Muscle of leg (tissue), 11 donors: ENCODE data around the gene CA10. TPM values are rescaled to one million over a fixed set of nuclear protein-coding genes. Genes with fewer than 3 reads are reported as not detected.

ENCODE experiments used
- DNase-seq: peaks from one replicate; pipeline ENCODE4 v3.0.0; 2013
- H3K27ac ChIP-seq: one replicate; pipeline ENCODE4 v1.5.1; 2013; ENCODE audit warnings: mild to moderate bottlenecking, low read length, control low read depth
- H3K27me3 ChIP-seq: one replicate; pipeline ENCODE4 v1.6.1; 2013; ENCODE audit warnings: low read length; ENCODE audit not compliant: control insufficient read depth, insufficient read depth
- H3K36me3 ChIP-seq: one replicate; pipeline ENCODE4 v1.6.1; 2013; ENCODE audit warnings: low read length; ENCODE audit not compliant: control insufficient read depth, insufficient read depth
- H3K4me1 ChIP-seq: one replicate; pipeline ENCODE4 v1.6.1; 2013; ENCODE audit warnings: low read length; ENCODE audit not compliant: control insufficient read depth, insufficient read depth
- H3K4me3 ChIP-seq: one replicate; pipeline ENCODE4 v1.5.1; 2013; ENCODE audit warnings: low read length, control low read depth
- H3K9me3 ChIP-seq: replicated peaks from 2 replicates; pipeline ENCODE4 v1.6.1; 2013; ENCODE audit warnings: low read depth, low read length; ENCODE audit not compliant: control insufficient read depth
- WGBS: methylation state at CpG from one replicate; pipeline ENCODE4 v1.1.5; 2013; ENCODE audit warnings: missing lambda C conversion rate; ENCODE audit not compliant: insufficient coverage; 5-methylcytosine and 5-hydroxymethylcytosine counted together
- polyA plus RNA-seq, 8 donors: library from polyadenylated mRNA; unstranded; fragments of 120-200 nt; gene quantifications; one replicate each; pipeline versions ENCODE4 v1.2.1 to v1.2.3, GENCODE V29; 2013; ENCODE audit warnings: inconsistent platforms in 1 of 8, low replicate concordance in 1 of 8; ENCODE audit not compliant: insufficient read length in 8 of 8, insufficient read depth in 1 of 8
- total RNA-seq: library from RNA; stranded (reverse); fragments of 120-200 nt; gene quantifications from one replicate; pipeline ENCODE4 v1.2.4, GENCODE V29; 2013

CA10 gene
- total and polyA plus RNA-seq, 9 donors: 1.4 to 6.9 (median 3.3) TPM

DNA sequence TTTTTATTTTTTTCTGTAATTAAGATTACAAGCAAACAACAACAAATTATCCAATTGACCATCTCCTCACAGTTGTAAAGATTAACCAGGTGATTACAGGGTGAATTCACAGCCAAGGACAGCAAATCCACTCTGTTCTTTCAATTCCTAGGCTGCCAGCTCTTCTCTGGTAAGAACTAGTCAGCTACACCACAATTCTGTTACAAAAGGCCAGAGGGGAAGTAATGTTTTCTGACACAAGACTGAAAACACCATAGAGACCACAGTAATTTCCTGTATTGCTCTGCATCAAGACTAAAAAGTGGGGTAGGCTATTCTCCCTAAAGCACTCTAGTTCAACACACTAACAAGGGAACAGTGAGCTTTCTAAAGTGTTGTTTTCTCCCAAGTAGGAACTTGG is 10.6 kb downstream of the CA10 start:
- H3K4me3 ChIP-seq: no peak overlapping the region
- H3K27ac ChIP-seq: no peak overlapping the region
- no peaks in the 10 kb centered on the region for H3K27me3 ChIP-seq
- no peaks in the 10 kb centered on the region for H3K9me3 ChIP-seq
- no peaks in the 10 kb centered on the region for H3K4me1 ChIP-seq
- no peaks in the 10 kb centered on the region for H3K36me3 ChIP-seq
- DNase-seq: peak; percentile 30

DNA sequence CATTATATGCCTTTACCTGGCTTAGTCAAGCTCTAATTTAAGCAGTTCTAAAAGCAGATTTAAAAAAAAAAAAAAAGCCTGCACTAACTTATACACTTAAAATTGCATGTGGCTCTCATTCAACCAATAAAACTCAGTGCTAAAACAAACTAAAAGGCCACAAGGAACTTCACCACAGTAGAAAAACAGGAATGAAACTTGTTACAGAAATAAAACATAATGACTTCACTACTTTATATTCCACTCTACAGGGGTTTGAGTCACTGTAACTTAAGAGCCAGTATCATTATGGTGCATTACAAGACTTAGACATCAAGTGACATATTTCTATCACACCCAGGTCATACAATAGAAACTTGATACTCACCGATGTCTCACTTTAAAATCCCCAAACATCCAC is 11.1 kb downstream of the CA10 start:
- H3K36me3 ChIP-seq: no peaks in the 10 kb centered on the region
- H3K9me3 ChIP-seq: no peaks in the 10 kb centered on the region
- no peak for DNase-seq
- H3K4me3 ChIP-seq: no peak overlapping the region
- no CpG with 5 or more reads among the region's 1 CpG for WGBS
- no peaks in the 10 kb centered on the region for H3K4me1 ChIP-seq
- no peaks in the 10 kb centered on the region for H3K27me3 ChIP-seq
- no peak overlapping the region for H3K27ac ChIP-seq

DNA sequence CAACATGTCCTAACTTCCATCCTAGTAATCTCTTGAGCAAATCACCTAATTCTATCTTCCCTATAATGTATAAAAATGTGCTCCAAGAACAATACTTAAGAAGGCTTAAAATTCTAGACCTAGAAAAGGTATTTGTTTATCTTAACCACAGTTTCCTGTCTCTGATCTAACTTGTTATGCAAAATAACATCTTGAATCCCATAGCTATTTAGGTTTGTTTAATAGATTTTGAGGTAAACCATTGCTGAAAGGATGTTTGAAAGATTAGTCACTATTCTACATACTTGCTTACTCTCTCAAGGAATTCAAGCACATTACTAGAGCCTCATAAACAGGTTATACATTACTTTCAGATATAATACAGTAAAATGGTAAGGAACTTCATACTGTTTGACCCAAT is 13.0 kb downstream of the CA10 start:
- Histone ChIP-seq H3K4me1 (no peaks in the 10 kb centered on the region), H3K4me3 (no peak overlapping the region), H3K36me3 (no peaks in the 10 kb centered on the region), H3K9me3 (no peaks in the 10 kb centered on the region), H3K27ac (no peak overlapping the region), H3K27me3 (no peaks in the 10 kb centered on the region)
- DNase-seq: no peak

DNA sequence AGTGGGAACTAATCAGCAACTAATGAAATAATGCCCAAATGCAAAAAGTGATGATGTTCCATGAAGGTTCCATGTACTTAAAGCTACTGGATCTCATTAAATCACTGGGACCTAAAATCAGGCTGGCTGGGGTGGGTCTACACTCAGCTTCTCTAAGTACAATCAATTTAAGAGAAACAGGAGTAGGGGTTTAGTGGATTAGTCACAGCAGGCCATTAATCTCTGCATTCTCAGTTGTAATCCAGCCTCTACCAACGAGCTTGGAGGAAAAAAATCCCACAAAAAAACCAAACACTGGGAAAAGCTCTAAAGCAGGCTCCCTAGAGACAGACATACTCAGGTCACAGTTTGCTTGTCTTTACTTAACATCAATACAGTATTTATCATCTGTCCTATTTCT is 15.0 kb downstream of the CA10 start:
- H3K4me1 ChIP-seq: no peaks in the 10 kb centered on the region
- H3K4me3 ChIP-seq: no peak overlapping the region
- H3K36me3 ChIP-seq: no peaks in the 10 kb centered on the region
- H3K27me3 ChIP-seq: no peaks in the 10 kb centered on the region
- no CpG with 5 or more reads among the region's 1 CpG for WGBS
- H3K27ac ChIP-seq: no peak overlapping the region
- no peak for DNase-seq
- H3K9me3 ChIP-seq: no peaks in the 10 kb centered on the region

DNA sequence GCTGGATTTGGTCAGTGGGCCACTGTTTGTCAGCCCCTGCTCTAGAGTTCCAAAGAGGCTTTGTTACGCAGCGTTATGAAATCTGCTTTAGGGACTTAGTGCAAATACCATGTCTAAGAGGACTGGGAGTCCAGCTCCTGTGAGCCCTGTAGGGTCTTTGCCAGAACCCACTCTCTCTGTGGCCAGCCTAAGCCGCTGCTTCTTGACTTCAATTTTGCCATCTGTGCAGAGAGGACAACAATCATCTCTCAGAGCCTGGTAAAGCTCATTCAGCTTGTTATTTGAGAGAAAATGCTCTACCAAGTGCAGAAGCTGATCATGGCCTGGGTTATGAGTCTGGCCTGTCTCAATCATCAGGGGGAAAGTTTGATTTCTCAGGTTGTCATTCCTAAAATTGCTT is 17.9 kb downstream of the CA10 start:
- H3K36me3 ChIP-seq: no peaks in the 10 kb centered on the region
- H3K27ac ChIP-seq: no peak overlapping the region
- peaks cover 1% of the 10 kb centered on the region for H3K4me1 ChIP-seq
- 68% methylated on average over 2 of the region's 3 CpGs for WGBS
- no peak overlapping the region for H3K4me3 ChIP-seq
- DNase-seq: no peak
- H3K9me3 ChIP-seq: no peaks in the 10 kb centered on the region
- H3K27me3 ChIP-seq: no peaks in the 10 kb centered on the region

DNA sequence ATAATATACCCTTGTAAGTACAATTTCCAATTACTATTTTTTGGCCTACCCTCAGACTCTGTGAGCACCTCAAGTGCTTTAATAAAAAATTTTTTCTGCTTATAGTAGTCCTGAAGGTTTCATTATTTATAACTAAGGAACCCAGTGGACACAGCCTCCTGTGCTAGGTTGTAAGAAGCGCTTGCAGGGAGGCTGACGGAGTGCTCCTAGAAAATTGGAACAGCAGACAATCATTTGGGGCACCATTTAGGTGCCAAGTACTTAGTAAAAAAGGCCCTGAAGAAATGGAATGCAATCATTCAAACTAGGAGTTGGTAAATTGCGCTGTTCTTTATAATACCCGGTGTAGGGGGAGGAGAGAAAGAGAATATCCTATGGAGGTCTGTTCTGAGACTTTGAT is 19.8 kb downstream of the CA10 start:
- no peaks in the 10 kb centered on the region for H3K27me3 ChIP-seq
- 70% methylated on average over 2 of the region's 4 CpGs for WGBS
- no peak overlapping the region for H3K4me3 ChIP-seq
- peaks cover 3% of the 10 kb centered on the region for H3K4me1 ChIP-seq
- H3K27ac ChIP-seq: no peak overlapping the region
- no peaks in the 10 kb centered on the region for H3K36me3 ChIP-seq
- no peaks in the 10 kb centered on the region for H3K9me3 ChIP-seq
- no peak for DNase-seq

DNA sequence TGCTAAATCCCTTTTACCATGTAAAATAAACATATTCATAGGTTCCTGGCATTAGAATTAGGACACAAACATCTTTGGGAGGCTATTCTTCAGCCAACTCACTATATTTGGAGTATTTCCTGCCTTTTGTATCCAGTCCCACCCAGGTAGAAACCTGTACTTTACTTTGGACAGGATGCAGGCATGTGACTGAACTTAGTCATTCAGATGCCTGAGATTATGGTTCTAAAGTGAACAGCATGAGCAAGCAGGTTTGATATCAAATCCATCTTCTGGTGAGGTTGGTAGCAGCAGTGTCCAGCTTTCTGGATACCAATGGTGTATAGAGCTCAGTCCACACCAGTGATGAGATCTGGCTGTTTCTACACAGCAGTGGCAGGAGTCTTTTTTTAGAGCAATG is 20.2 kb downstream of the CA10 start:
- DNase-seq: no peak
- Histone ChIP-seq H3K36me3 (no peaks in the 10 kb centered on the region), H3K4me1 (peaks cover 3% of the 10 kb centered on the region), H3K27ac (no peak overlapping the region), H3K9me3 (no peaks in the 10 kb centered on the region), H3K27me3 (no peaks in the 10 kb centered on the region), H3K4me3 (no peak overlapping the region)

DNA sequence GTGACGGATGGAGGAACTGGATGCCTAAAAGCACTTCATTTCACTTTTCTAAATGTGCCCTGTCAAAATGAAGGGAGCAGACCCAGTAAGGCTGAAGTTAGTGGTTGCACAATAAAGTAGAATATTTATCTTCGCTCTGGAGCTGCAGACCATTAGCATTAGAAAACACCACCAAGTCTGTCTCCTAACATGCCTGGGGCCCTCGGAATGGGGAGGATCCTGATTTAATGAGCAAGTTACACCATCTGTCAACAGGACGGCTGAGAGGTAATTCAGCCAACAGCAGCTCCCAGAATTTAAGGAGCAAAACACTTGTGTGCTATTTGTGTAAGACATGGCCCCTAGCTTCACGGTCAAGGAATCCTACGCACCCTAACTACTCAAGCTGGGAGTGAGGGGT is 22.3 kb downstream of the CA10 start:
- Histone ChIP-seq H3K27ac (no peak overlapping the region), H3K27me3 (no peaks in the 10 kb centered on the region), H3K9me3 (no peaks in the 10 kb centered on the region), H3K36me3 (no peaks in the 10 kb centered on the region), H3K4me3 (no peak overlapping the region), H3K4me1 (peaks cover 3% of the 10 kb centered on the region)
- 11% methylated on average over 1 of the region's 6 CpGs for WGBS
- DNase-seq: no peak

DNA sequence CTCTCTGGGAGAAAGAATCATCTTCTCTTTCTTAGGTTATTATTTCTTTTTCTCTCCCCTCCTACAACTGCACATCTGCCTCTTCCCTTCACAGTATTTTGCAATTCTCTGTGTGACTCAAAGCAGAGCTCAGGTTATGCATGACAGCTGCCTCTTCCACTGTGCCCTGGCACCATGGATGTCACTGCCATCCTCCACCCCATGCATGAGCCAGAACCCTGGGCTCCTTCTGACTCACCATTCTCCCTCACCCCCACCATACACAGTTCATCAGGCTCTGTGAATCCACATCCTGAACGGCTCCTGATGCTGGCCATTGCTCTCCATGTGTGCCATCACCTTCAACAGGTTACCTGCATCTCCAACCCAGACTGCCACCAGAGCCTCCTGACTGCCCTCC is 23.9 kb downstream of the CA10 start:
- whole genome bisulfite sequencing: 38% methylated on average over 1 of the region's 1 CpG
- DNase-seq: no peak
- Histone ChIP-seq H3K27me3 (no peaks in the 10 kb centered on the region), H3K4me3 (no peak overlapping the region), H3K9me3 (peaks cover under 1% of the 10 kb centered on the region), H3K27ac (no peak overlapping the region), H3K36me3 (no peaks in the 10 kb centered on the region), H3K4me1 (peaks cover 3% of the 10 kb centered on the region)

DNA sequence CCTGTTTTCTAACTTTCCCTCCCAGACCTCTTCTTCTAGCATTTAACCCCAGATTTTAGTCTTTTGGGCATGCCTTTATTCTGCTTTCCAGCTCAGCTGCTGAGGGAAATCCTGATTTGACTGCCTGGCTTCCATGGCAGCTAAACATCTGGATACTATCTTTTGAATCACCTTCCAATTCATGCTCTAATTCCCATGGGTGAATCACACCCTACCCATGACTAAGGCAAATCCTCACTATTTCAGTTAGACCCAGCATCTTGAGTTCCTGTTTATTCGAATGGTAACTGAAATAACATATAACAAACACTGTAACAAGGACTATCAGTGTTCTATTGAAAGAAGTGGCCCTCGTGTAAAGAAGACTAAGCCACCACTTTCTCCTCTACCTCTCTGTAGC is 29.8 kb downstream of the CA10 start:
- WGBS: 100% methylated on average over 1 of the region's 2 CpGs

DNA sequence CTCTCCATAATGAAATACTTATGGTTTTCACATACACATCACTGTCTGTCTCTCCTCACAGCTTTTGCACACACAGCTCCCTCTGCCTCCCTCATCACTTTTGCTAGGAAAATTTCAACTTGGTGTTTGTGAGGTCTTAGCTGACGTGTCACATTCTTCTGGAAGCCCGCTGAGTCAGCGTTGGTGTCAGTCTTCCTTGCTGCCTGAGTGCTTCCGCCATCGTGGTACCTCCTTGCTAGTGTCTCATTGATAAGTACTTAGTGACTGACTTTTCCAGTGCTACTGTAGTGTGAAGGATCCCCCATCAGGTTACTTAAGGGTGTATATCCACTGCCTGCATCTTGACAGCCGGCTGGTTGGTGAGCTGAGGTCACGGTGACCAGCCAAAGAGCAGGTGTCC is 33.5 kb downstream of the CA10 start:
- no peak overlapping the region for H3K27ac ChIP-seq

More for the DNA sequence above, 29.8 kb downstream of the CA10 start:
- no peak overlapping the region for H3K4me3 ChIP-seq
- no peaks in the 10 kb centered on the region for H3K36me3 ChIP-seq
- no peaks in the 10 kb centered on the region for H3K4me1 ChIP-seq
- DNase-seq: peak; percentile 26
- H3K9me3 ChIP-seq: peaks cover 2% of the 10 kb centered on the region
- no peak overlapping the region for H3K27ac ChIP-seq
- no peaks in the 10 kb centered on the region for H3K27me3 ChIP-seq

More for the DNA sequence above, 33.5 kb downstream of the CA10 start:
- no peak for DNase-seq
- Histone ChIP-seq H3K9me3 (peaks cover 2% of the 10 kb centered on the region), H3K27me3 (no peaks in the 10 kb centered on the region), H3K4me1 (no peaks in the 10 kb centered on the region), H3K4me3 (no peak overlapping the region), H3K36me3 (no peaks in the 10 kb centered on the region)
- 83% methylated on average over 5 of the region's 7 CpGs for WGBS
